Thyroid gland (tissue), 4 donors: ENCODE results near the gene NTRK2. TPM values are rescaled to one million over a fixed set of nuclear protein-coding genes. Genes with fewer than 3 reads are reported as not detected.

Source experiments
- DNase-seq, 2 donors: peaks; one replicate each; pipeline ENCODE4 v3.0.0-alpha.2; 2019
- H3K27ac ChIP-seq, 3 donors: fragments of 200-600 bp; sonication (generic); 1 replicate in 2 of 3; 2 replicates in 1 of 3; pipeline ENCODE4 v1.5.1; 2016 to 2019; ENCODE audit warnings: mild to moderate bottlenecking in 1 of 3, moderate library complexity in 1 of 3
- H3K27me3 ChIP-seq: fragments of 200-600 bp; sonication (generic); one replicate; pipeline ENCODE4 v1.5.1; 2019
- H3K36me3 ChIP-seq, 2 donors: fragments of 200-600 bp; sonication (generic); one replicate each; pipeline ENCODE4 v1.5.1; 2016 to 2019
- H3K4me1 ChIP-seq, 2 donors: fragments of 200-600 bp; sonication (generic); one replicate each; pipeline ENCODE4 v1.5.1; 2017 to 2019
- H3K4me3 ChIP-seq, 3 donors: fragments of 200-600 bp; sonication (generic); replicated peaks in 1 of 3; 1 replicate in 2 of 3; 2 replicates in 1 of 3; pipeline ENCODE4 v1.5.1; 2016; ENCODE audit warnings: mild to moderate bottlenecking in 1 of 3
- H3K9me3 ChIP-seq: fragments of 200-600 bp; sonication (generic); one replicate; pipeline ENCODE4 v1.5.1; 2017
- CTCF ChIP-seq, 6 experiments: fragments of 200-600 bp in 3 of 6; fragments of 450-650 bp in 3 of 6; sonication (generic) in 3 of 6; IDR thresholded peaks; one replicate each; pipeline ENCODE4 v1.5.1; 2016 to 2019; ENCODE audit warnings: antibody characterized with exemption in 6 of 6, mild to moderate bottlenecking in 2 of 6, inconsistent platforms in 1 of 6, moderate library complexity in 1 of 6
- POLR2A ChIP-seq, 2 donors: fragments of 450-650 bp; IDR thresholded peaks; one replicate each; pipeline ENCODE4 v1.6.1; 2017; ENCODE audit warnings: antibody characterized with exemption in 2 of 2, mild to moderate bottlenecking in 2 of 2, moderate library complexity in 1 of 2
- WGBS, 2 donors: methylation state at CpG; one replicate each; pipeline ENCODE4 v1.1.5; 2017; 5-methylcytosine and 5-hydroxymethylcytosine counted together
- intact Hi-C: fragments of 100-400 bp; cut with DNase I; formaldehyde crosslinking; loops from one replicate; pipeline ENCODE4 v1.15.1; 2023
- total RNA-seq, 4 donors: library from RNA; depleted of rRNA; stranded (reverse); fragments of >200 nt; gene quantifications; one replicate each; pipeline ENCODE4 v1.2.3, GENCODE V29; 2016

NTRK2 gene
- total RNA-seq, 4 donors from 2014 or later: 92.0 to 186 (median 142) TPM

- H3K27ac ChIP-seq: peak overlapping the region; percentile 63 to 82 (median 76)
- 42 to 50% methylated on average over 1 of the region's 1 CpG for WGBS, 2 donors
- H3K36me3 ChIP-seq: no peaks in the 10 kb centered on the region
- intact Hi-C loops: no loop called here
- H3K9me3 ChIP-seq: no peaks in the 10 kb centered on the region
- no peak overlapping the region for H3K4me3 ChIP-seq
- peaks cover 63 to 67% of the 10 kb centered on the region in 2 donors for H3K4me1 ChIP-seq
- TF ChIP-seq POLR2A (IDR thresholded peaks at IDR 0.05) (peak in 1 of 2 donors; percentile 42), CTCF (IDR thresholded peaks at IDR 0.05) (no peak)
- H3K27me3 ChIP-seq: no peaks in the 10 kb centered on the region
- peak; percentile 80 to 85 for DNase-seq
Measured at GRCh38 chr9:84679571-84679970, 10.0 kb downstream of the NTRK2 start.

DNA sequence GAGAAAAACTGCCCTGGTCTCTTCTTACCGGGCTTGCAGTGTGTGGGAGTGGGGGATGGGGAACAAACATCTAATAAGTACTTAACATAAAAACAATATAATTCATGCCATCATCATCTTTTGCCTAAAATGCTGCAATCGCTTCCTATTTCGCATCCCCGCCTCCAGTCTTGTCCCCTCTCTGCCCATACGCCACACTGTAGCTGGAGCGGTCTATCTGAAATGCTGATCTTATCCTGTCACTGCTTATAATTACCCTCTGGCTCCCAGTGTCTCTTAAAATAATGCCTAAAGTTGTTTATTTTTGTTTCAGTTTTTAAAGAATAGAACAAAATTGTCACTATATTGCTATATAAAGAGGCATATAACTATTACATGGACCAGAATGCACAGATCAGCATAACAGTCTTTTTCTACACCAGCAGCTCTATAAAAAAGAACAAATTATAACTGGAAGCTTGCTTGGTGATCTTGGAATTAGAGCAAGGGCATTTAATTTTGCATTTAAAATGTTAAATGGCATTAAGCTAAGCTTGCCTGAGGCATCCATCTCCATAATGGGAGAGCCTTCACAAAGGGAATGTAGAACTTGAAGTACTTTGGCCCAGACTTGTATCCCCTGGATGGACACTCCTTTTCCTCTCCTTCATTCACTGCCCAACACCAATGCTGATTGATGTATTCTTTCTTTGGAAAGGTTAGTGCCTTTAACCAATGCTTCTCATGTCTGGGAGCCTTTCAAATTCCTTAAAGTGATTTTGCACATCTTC lies 12.2 kb downstream of the NTRK2 start:
- H3K27ac ChIP-seq: no peak overlapping the region
- intact Hi-C loops: no loop called here
- TF ChIP-seq POLR2A (IDR thresholded peaks at IDR 0.05): no peak
- TF ChIP-seq CTCF (IDR thresholded peaks at IDR 0.05): no peak
- no peaks in the 10 kb centered on the region for H3K9me3 ChIP-seq
- no peaks in the 10 kb centered on the region for H3K27me3 ChIP-seq
- H3K4me3 ChIP-seq: no peak overlapping the region
- peaks cover 52 to 55% of the 10 kb centered on the region in 2 donors for H3K4me1 ChIP-seq
- DNase-seq: no peak
- WGBS, 2 donors: 95% methylated on average over 6 of the region's 6 CpGs
- H3K36me3 ChIP-seq: no peaks in the 10 kb centered on the region

DNA sequence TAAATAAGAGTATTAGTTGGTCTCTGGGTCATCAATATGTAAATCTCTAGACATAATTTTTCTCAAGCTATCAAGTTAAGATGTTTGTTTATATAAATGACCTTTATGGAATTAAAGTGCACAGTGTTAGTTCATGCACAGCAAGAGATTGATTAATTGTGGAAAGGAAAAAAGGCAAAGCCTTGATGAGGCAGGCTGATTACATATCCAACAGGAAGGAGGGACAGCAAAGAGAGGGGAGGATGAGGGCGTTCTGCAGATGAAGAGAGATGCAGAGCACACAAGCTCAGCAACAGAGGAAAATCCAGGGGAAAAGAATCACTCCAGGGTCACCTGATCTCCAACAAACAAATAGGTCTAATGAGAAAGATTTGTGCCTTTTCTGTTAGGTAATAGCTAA lies 16.5 kb downstream of the NTRK2 start:
- no peaks in the 10 kb centered on the region for H3K36me3 ChIP-seq
- no peaks in the 10 kb centered on the region for H3K27me3 ChIP-seq
- no peak overlapping the region for H3K27ac ChIP-seq
- intact Hi-C loops: no loop called here
- WGBS, 2 donors: 79 to 82% methylated on average over 1 of the region's 1 CpG
- no peaks in the 10 kb centered on the region for H3K9me3 ChIP-seq
- DNase-seq: no peak
- no peak overlapping the region for H3K4me3 ChIP-seq
- H3K4me1 ChIP-seq: peaks cover 25 to 30% of the 10 kb centered on the region in 2 donors
- TF ChIP-seq CTCF (IDR thresholded peaks at IDR 0.05) (no peak), POLR2A (IDR thresholded peaks at IDR 0.05) (no peak)

GRCh38 chr9:84688956-84689355 lies 19.4 kb downstream of the NTRK2 start:
- no peaks in the 10 kb centered on the region for H3K9me3 ChIP-seq
- no peaks in the 10 kb centered on the region for H3K36me3 ChIP-seq
- intact Hi-C loops: no loop called here
- 81 to 82% methylated on average over 4 of the region's 4 CpGs for WGBS, 2 donors
- no peak overlapping the region for H3K4me3 ChIP-seq
- TF ChIP-seq POLR2A (IDR thresholded peaks at IDR 0.05) (no peak), CTCF (IDR thresholded peaks at IDR 0.05) (no peak)
- no peaks in the 10 kb centered on the region for H3K27me3 ChIP-seq
- no peak for DNase-seq
- H3K27ac ChIP-seq: no peak overlapping the region
- peaks cover 17 to 32% of the 10 kb centered on the region in 2 donors for H3K4me1 ChIP-seq

- Histone ChIP-seq H3K9me3 (no peaks in the 10 kb centered on the region), H3K36me3 (no peaks in the 10 kb centered on the region), H3K27ac (no peak overlapping the region), H3K4me3 (no peak overlapping the region), H3K27me3 (no peaks in the 10 kb centered on the region), H3K4me1 (peaks cover 19 to 25% of the 10 kb centered on the region in 2 donors)
- intact Hi-C loops: no loop called here
- 89 to 91% methylated on average over 5 of the region's 5 CpGs for WGBS, 2 donors
- TF ChIP-seq CTCF (IDR thresholded peaks at IDR 0.05) (no peak), POLR2A (IDR thresholded peaks at IDR 0.05) (no peak)
- no peak for DNase-seq
Measured at GRCh38 chr9:84691634-84692033, 22.1 kb downstream of the NTRK2 start.
